CMK (cell line): ENCODE results near the gene OR2C3.
"Not testable (repeated sequence)": the region's sequence is repeated elsewhere in the genome, so short reads cannot be mapped to it uniquely, and the experiment has no call there.

ENCODE experiments used
- DNase-seq: peaks from one replicate; pipeline ENCODE4 v3.0.0-alpha.2; 2010; ENCODE audit warnings: low read depth

The OR2C3 gene

GRCh38 chr1:247536340-247536739, at the start of gene OR2C3:
Gene OR2C3, minus strand, starts transcription at chr1:247536440. Its CDS starts 3,929 bp downstream, at chr1:247532511.
- no peak for DNase-seq

- DNase-seq = no peak
Measured at GRCh38 chr1:247578946-247579460, 42.8 kb upstream of the OR2C3 start.

- no peak for DNase-seq
Measured at GRCh38 chr1:247576514-247576913, 40.3 kb upstream of the OR2C3 start.

GRCh38 chr1:247574664-247575063, 38.4 kb upstream of the OR2C3 start:
- DNase-seq = no peak

- no peak for DNase-seq
Measured at GRCh38 chr1:247574236-247574635, 38.0 kb upstream of the OR2C3 start.

GRCh38 chr1:247562198-247562597, 26.0 kb upstream of the OR2C3 start:
- no peak for DNase-seq

GRCh38 chr1:247561711-247562110, 25.5 kb upstream of the OR2C3 start:
- no peak for DNase-seq

- no peak for DNase-seq
Measured at GRCh38 chr1:247557926-247558674, 21.9 kb upstream of the OR2C3 start.

- DNase-seq = no peak
Measured at GRCh38 chr1:247552231-247552630, 16.0 kb upstream of the OR2C3 start.

GRCh38 chr1:247551721-247552120, 15.5 kb upstream of the OR2C3 start:
- DNase-seq = no peak

GRCh38 chr1:247548769-247549182, 12.5 kb upstream of the OR2C3 start, which contains the start of gene GCSAML:
Gene GCSAML, plus strand, starts transcription at chr1:247549134. Its CDS starts 58 bp downstream, at chr1:247549192.
- DNase-seq = peak; percentile 89

- DNase-seq = peak; percentile 97
Measured at GRCh38 chr1:247548092-247548491, 11.9 kb upstream of the OR2C3 start.

- DNase-seq = no peak
Measured at GRCh38 chr1:247542811-247543210, 6.6 kb upstream of the OR2C3 start.

- no peak for DNase-seq
Measured at GRCh38 chr1:247540581-247540980, 4.3 kb upstream of the OR2C3 start.

GRCh38 chr1:247539215-247539614, 3.0 kb upstream of the OR2C3 start:
- DNase-seq = no peak

- DNase-seq = no peak
Measured at GRCh38 chr1:247538561-247538960, 2.3 kb upstream of the OR2C3 start.

- no peak for DNase-seq
Measured at GRCh38 chr1:247535402-247535801, 838 bp downstream of the OR2C3 start.

- no peak for DNase-seq
Measured at GRCh38 chr1:247531937-247532336, 4.3 kb downstream of the OR2C3 start.

- DNase-seq = no peak
Measured at GRCh38 chr1:247530785-247531184, 5.5 kb downstream of the OR2C3 start.

- no peak for DNase-seq
Measured at GRCh38 chr1:247529771-247530355, 6.4 kb downstream of the OR2C3 start.

GRCh38 chr1:247528812-247529474, 7.3 kb downstream of the OR2C3 start:
- DNase-seq = no peak

GRCh38 chr1:247521886-247522285, 14.4 kb downstream of the OR2C3 start:
- DNase-seq = not testable (repeated sequence)

- no peak for DNase-seq
Measured at GRCh38 chr1:247518613-247518891, 17.7 kb downstream of the OR2C3 start.
